ENCODE results near the gene KIR2DL1. TPM values are rescaled to one million over a fixed set of nuclear protein-coding genes. Genes with fewer than 3 reads are reported as not detected.
"Not testable (repeated sequence)": the region's sequence is repeated elsewhere in the genome, so short reads cannot be mapped to it uniquely, and the experiment has no call there.

The KIR2DL1 gene
- total RNA-seq, 1 donor from 2014 or later = not detected

DNA sequence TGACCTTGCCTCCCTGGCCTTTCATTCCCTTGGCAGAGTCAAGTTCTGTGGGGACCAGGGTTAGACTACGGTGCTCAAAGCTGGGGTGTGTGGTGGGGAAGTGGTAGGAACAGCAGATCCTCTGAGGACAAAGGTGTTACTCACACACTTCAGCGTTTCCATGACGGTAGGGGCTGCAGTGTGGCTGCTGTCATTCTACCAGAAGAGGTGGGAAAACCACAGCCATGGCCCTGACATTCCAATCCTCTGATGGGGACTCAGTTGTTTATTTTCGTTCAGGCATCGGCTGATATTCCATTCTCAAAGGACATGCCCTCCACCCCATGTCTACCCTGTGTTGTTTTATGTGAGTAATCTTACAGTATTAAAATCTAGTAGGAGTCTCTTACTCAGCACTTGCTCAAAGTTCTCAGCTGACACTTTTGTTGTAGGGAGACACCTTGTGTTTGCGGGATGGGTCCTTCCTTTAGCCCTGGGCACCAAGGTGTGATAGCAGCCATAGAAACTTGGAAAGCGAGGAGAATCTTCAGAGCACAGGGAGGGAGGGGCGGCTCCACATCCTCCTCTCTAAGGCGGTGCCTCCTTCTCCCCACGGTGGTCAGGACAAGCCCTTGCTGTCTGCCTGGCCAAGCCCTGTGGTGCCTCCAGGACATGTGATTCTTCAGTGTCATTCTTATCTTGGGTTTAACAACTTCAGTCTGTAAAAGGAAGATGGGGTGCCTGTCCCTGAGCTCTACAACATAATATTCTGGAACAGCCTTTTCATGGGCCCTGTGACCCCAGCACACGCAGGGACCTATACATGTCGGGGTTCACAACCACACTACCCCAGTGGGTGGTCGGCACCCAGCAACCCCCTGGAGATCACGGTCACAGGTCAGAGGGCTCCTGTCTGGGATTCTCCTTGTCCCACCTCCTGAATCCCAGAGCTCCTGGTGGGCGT is 1.7 kb downstream of the KIR2DL1 start:
- not testable (repeated sequence) for DNase-seq (ENCODE audit: low read depth in 2 of 2)

DNA sequence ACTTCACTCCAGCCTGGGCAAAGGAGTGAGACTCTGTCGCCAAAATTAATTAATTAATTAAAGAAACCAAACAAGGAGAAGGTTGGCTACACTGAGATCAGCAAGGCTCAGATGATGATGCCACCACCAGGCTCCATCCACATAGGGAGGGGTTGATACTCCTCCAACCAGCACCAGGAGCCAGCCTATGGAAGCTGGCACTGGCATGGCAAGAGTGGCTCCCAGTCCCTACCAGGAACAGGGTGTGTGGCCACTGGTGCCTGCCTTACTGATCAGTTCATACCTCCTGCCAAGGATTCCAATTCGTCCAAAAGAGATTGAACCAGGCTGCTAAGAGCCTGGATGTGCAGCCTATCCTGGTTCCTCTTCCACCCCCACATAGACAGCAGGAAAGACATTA is 3.1 kb downstream of the KIR2DL1 start:
- not testable (repeated sequence) for DNase-seq (ENCODE audit: low read depth in 2 of 2)

DNA sequence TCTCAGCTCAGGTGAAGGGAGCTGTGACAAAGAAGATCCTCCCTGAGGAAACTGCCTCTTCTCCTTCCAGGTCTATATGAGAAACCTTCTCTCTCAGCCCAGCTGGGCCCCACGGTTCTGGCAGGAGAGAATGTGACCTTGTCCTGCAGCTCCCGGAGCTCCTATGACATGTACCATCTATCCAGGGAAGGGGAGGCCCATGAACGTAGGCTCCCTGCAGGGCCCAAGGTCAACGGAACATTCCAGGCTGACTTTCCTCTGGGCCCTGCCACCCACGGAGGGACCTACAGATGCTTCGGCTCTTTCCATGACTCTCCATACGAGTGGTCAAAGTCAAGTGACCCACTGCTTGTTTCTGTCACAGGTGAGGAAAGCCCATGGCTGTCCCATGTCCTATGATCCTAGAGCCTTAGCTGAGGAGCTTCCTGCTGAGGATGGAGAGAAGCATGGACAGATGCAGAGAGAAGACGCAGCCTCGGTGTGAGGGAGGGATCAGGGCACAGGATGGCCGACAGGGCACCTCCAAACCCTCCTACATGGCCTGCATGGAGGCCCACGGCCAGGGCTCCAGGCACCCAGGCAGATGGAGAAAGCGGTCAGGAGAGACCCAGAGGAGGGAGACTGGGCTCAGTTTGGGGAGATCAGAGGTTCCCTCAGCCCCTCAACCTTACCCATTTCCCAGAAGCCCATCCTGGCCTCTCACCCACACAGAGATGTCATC is 5.7 kb downstream of the KIR2DL1 start:
- DNase-seq (ENCODE audit: low read depth in 2 of 2) = not testable (repeated sequence)

DNA sequence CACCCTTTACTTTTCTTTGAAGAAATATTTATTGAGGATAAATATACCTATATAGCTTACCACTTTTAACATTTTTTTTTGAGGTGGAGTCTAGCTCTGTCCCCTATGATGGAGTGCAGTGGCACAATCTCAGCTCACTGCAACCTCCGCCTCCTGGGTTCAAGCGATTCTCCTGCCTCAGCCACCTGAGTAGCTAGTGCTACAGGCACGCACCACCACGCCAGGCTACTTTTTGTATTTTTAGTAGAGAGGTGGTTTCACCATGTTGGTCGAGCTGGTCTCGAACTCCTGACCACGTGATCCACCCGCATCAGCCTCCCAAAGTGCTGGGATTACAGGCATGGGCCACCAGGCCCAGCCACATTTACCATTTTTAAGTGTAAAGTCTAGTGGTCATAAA is 6.2 kb downstream of the KIR2DL1 start:
- not testable (repeated sequence) for DNase-seq (ENCODE audit: low read depth in 2 of 2)

DNA sequence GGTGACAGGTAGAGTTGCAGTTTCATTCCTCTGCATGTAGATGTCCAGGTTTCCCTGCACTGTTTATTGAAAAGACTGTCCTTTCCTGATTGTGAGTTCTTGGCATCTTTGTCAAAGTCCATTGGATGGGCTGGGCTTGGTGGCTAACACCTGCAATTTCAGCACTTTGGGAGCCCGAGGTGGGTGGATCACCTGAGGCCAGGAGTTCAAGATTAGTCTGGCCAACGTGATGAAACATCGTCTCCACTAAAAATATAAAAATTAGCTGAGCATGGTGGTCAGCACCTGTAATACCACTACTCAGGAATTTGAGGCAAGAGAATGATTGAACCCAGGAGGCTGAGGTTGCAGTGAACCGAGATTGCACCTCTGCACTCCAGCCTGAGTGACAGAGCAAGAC is 8.3 kb downstream of the KIR2DL1 start:
- not testable (repeated sequence) for DNase-seq (ENCODE audit: low read depth in 2 of 2)

DNA sequence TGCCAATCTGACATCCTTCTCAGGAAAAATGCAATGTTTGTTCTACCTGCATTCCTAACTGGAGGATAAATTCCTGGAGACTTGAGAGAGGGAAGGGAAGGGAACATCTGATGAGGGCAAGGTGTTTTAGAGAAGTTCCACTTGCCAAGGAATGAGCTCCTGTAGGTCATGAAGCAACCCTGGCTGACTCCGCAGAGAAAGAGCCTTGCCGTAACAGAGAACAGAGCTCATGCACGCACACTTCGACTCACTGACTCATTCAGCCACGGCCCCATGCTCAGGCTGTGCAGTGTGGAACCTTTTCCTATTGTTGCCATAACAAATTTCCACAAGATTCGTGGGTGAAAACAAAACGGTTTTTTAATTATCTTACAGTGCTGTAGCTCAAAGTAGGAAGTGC is 9.3 kb downstream of the KIR2DL1 start:
- not testable (repeated sequence) for DNase-seq (ENCODE audit: low read depth in 2 of 2)

DNA sequence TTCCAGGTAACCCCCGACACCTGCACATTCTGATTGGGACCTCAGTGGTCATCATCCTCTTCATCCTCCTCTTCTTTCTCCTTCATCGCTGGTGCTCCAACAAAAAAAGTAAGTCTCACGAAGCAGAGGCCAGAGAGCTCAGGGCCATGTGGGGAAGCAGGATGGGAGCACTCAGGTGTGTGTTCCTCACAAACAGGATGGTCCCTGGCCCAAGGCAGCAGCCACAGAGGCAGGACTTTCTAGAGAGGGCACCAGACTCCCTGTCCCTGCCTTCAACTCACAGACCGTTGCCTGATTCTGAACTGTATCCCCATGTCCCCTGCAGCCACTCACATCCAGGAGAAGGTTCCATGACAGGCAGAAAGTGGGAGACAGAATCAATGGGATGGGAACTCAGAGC is 13.3 kb downstream of the KIR2DL1 start:
- DNase-seq (ENCODE audit: low read depth in 2 of 2) = not testable (repeated sequence)

DNA sequence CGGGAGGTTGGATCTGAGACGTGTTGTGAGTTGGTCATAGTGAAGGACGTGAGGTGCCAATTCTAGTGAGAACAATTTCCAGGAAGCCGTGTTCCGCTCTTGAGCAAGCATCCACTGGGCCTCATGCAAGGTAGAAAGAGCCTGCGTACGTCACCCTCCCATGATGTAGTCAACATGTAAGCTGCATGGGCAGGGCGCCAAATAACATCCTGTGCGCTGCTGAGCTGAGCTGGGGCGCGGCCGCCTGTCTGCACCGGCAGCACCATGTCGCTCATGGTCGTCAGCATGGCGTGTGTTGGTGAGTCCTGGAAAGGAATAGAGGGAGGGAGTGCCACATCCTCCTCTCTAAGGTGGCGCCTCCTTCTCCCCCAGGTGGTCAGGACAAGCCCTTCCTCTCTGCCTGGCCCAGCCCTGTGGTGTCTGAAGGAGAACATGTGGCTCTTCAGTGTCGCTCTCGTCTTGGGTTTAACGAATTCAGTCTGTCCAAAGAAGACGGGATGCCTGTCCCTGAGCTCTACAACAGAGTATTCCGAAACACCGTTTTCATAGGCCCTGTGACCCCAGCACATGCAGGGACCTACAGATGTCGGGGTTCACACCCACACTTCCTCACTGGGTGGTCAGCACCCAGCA is 16.6 kb downstream of the KIR2DL1 start:
- DNase-seq (ENCODE audit: low read depth in 2 of 2) = not testable (repeated sequence)

DNA sequence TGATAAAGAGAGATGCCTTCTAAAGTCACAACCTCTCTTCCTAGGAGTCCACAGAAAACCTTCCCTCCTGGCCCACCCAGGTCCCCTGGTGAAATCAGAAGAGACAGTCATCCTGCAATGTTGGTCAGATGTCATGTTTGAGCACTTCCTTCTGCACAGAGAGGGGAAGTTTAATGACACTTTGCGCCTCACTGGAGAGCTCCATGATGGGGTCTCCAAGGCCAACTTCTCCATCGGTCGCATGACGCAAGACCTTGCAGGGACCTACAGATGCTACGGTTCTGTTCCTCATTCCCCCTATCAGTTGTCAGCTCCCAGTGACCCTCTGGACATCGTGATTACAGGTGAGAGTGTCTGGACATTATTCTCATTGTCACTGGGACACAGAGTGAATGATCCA is 18.6 kb downstream of the KIR2DL1 start:
- DNase-seq (ENCODE audit: low read depth in 2 of 2) = not testable (repeated sequence)

DNA sequence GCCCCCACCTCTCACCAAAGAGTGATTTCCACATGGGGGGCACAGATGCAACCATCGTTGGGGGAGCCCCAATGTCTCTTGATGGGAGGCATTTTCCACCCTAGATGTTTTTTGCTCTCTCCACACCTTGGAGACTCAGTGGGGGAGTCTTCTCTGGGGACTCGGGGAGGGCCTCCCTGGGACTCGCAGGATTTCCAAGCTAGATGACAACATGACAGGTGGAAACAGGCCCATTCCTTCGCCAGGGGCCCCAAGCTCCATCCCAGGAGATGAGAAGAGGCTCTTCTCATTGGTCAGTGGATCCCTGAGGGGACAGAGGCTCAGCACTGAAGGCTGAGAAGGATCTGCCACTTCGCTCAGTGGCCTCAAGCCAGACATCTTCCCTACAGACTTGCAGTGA is 21.1 kb downstream of the KIR2DL1 start:
- no peak for DNase-seq (ENCODE audit: low read depth in 2 of 2)

DNA sequence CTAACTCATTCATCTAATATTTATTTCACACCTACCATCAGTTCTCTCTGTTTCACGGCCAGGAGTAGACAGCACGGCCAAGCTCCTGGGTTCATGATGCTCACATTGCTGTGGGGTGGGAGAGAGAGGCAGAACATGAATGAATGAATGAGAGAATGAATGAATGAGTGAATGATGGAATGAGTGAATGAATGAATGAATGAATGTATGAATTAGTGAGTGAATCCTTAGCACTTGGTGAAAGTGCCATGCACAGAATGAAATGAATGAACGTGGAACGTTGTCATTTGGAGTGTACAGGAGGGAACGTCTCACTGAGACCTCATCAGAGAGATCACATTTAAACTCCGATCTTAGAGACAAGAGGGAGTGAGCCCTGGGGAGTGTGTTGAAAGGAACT is 21.9 kb downstream of the KIR2DL1 start:
- DNase-seq (ENCODE audit: low read depth in 2 of 2) = no peak

DNA sequence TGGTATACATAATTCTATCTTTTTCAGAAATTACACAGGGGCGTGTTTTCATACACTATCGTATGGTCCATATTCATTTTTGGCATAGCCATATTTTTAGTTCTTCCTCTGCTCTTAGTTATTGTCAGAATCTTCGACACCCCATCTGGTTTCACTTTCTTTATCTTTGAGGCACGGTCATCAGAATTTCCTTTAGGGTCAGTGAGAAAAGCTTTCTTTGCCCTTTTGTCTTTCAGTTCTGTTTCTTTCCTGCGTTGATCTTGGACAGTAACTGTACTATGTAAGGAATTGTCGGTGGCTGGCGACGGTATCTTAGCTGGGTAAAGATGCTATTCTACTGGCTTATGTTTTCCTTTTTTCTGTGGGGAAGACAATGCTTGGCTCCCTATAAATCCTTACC is 23.2 kb downstream of the KIR2DL1 start:
- DNase-seq (ENCODE audit: low read depth in 2 of 2) = no peak

DNA sequence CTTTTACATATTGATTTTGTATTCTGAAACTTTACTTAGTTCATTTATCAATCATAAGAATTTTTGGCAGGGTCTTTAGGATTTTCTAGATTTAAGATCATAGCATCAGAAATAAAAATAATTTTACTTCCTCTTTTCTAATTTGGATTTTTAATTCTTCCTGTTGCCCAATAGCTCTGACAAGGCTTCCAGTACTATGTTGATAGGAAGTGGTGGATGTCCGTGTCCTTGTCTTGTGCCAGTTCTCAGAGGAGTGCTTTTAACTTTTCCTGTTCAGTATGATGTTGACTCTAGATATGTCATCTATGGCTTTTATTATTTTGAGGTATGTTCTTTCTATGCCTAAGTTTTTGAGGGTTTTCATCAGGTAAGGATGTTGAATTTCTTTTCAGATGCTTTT is 26.2 kb downstream of the KIR2DL1 start:
- no peak for DNase-seq (ENCODE audit: low read depth in 2 of 2)

DNA sequence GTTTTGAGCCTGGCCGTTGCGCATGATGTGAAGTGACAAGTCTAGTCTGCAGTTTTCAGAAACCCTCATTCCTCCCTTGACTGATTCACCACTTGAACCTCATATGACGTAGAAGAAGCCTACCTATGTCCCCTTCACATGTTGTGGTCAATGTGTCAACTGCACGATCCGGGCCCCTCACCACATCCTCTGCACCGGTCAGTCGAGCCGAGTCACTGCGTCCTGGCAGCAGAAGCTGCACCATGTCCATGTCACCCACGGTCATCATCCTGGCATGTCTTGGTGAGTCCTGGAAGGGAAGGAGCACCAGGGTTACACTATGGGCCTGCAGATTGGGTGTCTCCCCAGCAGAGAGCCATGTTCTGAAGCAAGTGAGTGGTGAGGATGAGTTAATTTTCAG is 33.8 kb downstream of the KIR2DL1 start, which contains the start of gene KIR2DL4:
TSS of gene KIR2DL4 (plus strand) at position 201 of the 400 bp plus-strand sequence. CDS start at position 243, 42 bp downstream.
- DNase-seq (ENCODE audit: low read depth in 2 of 2) = no peak

DNA sequence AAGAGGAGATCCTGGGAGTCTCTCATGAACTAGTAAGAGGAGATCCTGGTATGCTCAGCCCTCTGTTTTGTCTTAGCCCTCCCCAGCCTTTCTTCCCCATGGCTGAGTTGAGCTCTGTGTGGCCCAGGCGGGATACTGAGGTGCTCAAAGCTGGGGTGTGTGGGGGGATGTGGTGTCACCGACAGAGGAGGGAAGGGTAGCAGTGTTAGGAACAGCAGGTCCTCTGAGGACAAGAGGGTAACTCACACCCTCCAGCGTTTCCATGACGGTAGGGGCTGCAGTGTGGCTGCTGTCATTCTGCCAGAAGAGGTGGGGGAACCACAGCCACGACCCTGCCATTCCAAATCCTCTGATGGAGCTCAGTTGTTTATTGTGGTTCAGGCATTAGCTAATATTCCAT is 34.5 kb downstream of the KIR2DL1 start:
- no peak for DNase-seq (ENCODE audit: low read depth in 2 of 2)

DNA sequence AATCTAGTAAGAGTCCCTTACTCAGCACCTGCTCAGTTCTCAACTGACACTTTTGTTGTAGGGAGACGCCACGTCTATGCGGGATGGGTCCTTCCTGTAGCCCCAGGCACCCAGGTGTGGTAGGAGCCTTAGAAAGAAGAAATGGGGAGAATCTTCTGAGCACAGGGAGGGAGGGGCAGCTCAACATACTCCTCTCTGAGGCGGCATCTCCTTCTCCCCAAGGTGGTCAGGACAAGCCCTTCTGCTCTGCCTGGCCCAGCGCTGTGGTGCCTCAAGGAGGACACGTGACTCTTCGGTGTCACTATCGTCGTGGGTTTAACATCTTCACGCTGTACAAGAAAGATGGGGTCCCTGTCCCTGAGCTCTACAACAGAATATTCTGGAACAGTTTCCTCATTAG is 35.0 kb downstream of the KIR2DL1 start:
- DNase-seq (ENCODE audit: low read depth in 2 of 2) = no peak

DNA sequence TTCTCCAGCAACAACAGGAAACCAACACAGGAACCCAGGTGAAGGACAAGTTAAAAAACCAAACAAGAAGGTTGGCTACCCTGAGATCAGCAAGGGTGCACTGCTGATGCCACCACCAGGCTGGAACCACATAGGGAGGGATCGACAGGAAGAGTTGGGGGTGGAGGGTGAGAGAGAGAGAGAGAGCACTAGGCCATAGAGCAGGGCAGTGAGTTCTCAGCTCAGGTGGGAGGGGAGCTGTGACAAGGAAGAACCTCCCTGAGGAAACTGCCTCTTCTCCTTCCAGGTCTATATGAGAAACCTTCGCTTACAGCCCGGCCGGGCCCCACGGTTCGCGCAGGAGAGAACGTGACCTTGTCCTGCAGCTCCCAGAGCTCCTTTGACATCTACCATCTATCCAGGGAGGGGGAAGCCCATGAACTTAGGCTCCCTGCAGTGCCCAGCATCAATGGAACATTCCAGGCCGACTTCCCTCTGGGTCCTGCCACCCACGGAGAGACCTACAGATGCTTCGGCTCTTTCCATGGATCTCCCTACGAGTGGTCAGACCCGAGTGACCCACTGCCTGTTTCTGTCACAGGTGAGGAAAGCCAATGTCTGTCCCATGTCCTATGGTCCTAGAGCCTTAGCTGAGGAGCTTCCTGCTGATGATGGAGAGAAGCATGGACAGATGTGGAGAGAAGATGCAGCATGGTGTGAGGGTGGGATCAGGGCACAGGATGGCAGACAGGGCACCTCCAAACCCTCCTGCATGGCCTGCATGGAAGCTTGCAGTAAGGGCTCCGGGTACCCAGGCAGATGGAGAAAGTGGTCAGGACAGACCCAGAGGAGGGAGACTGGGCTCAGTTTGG is 36.3 kb downstream of the KIR2DL1 start:
- DNase-seq (ENCODE audit: low read depth in 2 of 2) = no peak

DNA sequence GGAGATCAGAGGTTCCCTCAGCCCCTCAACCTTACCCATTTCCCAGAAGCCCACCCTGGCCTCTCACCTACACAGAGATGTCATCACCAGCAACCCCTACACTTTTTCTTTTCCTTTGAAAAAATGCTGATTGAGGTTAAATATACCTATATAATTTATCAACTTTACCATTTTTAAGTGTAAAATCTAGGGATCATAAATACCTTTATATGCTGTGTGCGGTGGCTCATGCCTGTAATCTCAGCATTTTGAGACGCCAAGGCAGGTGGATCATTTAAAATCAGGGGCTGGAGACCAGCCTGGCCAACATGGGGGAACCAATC is 36.9 kb downstream of the KIR2DL1 start:
- DNase-seq (ENCODE audit: low read depth in 2 of 2) = no peak

DNA sequence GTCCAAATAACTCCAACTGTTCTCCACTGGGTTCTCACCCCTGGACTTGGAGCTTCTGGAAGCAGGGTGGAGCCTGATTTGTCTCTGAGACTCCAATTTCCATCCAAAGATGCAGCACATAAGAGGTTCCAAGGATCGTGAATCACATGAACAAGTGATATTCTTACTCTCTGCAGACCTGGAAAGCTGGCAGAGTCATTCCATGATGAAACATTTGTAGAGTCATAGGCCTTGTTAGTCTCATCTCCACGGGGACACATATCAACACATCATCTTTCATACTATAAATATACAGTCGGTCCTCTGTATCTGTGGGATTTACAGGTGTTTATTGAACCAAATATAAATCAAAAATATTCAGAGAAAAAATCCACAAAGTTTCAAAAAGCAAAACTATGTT is 45.0 kb downstream of the KIR2DL1 start:
- not testable (repeated sequence) for DNase-seq (ENCODE audit: low read depth in 2 of 2)

DNA sequence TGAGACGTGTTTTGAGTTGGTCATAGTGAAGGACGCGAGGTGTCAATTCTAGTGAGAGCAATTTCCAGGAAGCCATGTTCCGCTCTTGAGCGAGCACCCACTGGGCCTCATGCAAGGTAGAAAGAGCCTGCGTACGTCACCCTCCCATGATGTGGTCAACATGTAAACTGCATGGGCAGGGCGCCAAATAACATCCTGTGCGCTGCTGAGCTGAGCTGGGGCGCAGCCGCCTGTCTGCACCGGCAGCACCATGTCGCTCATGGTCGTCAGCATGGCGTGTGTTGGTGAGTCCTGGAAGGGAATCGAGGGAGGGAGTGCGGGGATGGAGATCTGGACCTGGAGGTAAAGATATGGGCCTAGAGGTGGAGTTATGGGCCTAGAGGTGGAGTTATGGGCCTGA is 46.7 kb downstream of the KIR2DL1 start, which contains the start of gene KIR3DL1:
TSS of gene KIR3DL1 (plus strand) at position 218 of the 400 bp plus-strand sequence.
- DNase-seq (ENCODE audit: low read depth in 2 of 2) = not testable (repeated sequence)
